Pancreas (tissue), 10 donors: ENCODE data around the gene CCDC97. TPM values are rescaled to one million over a fixed set of nuclear protein-coding genes. Genes with fewer than 3 reads are reported as not detected.

ENCODE experiments used
- ATAC-seq, 4 donors: fragments of 200-7000 bp; cut with Tn5 transposase; one replicate each; pipeline versions ENCODE4 v1.8.0 to v1.9.1; 2020; ENCODE audit warnings: mild to moderate bottlenecking in 4 of 4, moderate library complexity in 4 of 4
- DNase-seq, 6 donors: peaks; one replicate each; pipeline ENCODE4 v3.0.0-alpha.2; 2020
- FAIRE-seq: peaks from 2 replicates; lab custom pipeline; 2012; peaks lifted over from hg19 to GRCh38; lab: Jason Lieb, UNC
- H3K27ac ChIP-seq, 4 donors: fragments of 200-600 bp; sonication (generic); 1 replicate in 3 of 4; 2 replicates in 1 of 4; pipeline versions ENCODE4 v1.5.0 to v1.8.0; 2020
- H3K27me3 ChIP-seq, 4 donors: fragments of 200-600 bp; one replicate each; pipeline ENCODE4 v1.8.0; 2021
- H3K36me3 ChIP-seq, 3 donors: fragments of 200-600 bp; sonication (generic) in 1 of 3; one replicate each; pipeline versions ENCODE4 v1.5.0 to v1.8.0; 2020 to 2021
- H3K4me1 ChIP-seq, 3 donors: fragments of 200-600 bp; one replicate each; pipeline ENCODE4 v1.8.0; 2021
- H3K4me3 ChIP-seq, 4 donors: fragments of 200-600 bp; sonication (generic) in 2 of 4; one replicate each; pipeline versions ENCODE4 v1.5.0 to v1.8.0; 2020 to 2021
- H3K9me3 ChIP-seq, 4 donors: fragments of 200-600 bp; one replicate each; pipeline ENCODE4 v1.8.0; 2021
- whole genome bisulfite sequencing, 2 donors: extraction: QIAGEN DNeasy Blood & Tissue Kit; methylation state at CpG; one replicate each; pipeline ENCODE4 v1.1.7; 2013; 5-methylcytosine and 5-hydroxymethylcytosine counted together
- intact Hi-C, 3 donors: fragments of 100-400 bp; cut with DNase I; formaldehyde crosslinking; loops; one replicate each; pipeline versions ENCODE4 v1.11.1 to v1.14.2; 2022
- polyA plus RNA-seq, 2 donors: library from polyadenylated mRNA; stranded (reverse); fragments of 200-250 nt; gene quantifications; one replicate each; pipeline ENCODE4 v1.2.3, GENCODE V29; 2013
- total RNA-seq, 6 donors: library from RNA; stranded (reverse); fragmentation: NEBNext Ultra II Directional in 4 of 6; extraction: Animal tissue kit (Norgen Biotek cat#: 25700) in 4 of 6; gene quantifications; one replicate each; pipeline versions ENCODE4 v1.2.1 to v1.2.4, GENCODE V29; 2021 to 2023
- TF ChIP-seq, protein P1 (sequence below), 4 donors: fragments of 200-600 bp; sonication (generic) in 3 of 4; IDR thresholded peaks; one replicate each; pipeline versions ENCODE4 v1.5.0 to v1.8.0; 2021; ENCODE audit warnings: antibody characterized with exemption in 4 of 4
- donor health status: healthy with polysubstance abuse.
- donor health status: DM: no; HTN: no; CAD: no; lungs with moderate emphysema.
- donor health status: DM: no; HTN: no; CAD: no.
- donor health status: control.
- donor health status: control.
- donor health status: Bipolar disorder and iron deficiency.
- donor health status: DM: yes; HTN: yes; CAD: no.
- donor health status: DM: no; HTN: no; CAD: no.
- donor health status: DM: no; HTN: no; CAD: no.
- donor health status: DM: yes; HTN: yes; CAD: no.

Gene CCDC97
- total and polyA plus RNA-seq, 8 donors = 9.4 to 19.2 (median 12.6) TPM

DNA sequence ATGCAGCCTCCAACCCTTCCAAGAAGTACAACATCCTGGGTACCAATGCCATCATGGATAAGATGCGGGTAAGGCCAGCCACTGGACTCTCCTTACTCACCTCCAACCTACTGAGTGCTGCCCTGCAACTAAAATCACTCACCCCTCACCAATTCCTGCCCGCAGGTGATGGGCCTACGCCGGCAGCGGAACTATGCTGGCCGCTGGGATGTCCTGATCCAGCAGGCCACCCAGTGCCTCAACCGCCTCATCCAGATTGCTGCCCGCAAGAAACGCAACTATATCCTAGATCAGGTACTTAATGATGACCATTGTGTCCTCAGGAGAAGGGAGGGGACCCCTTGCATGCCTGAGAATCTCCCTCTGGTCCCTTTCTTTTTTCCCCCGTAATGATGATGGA, 15.6 kb upstream of the CCDC97 start:
- no peaks in the 10 kb centered on the region for H3K27me3 ChIP-seq
- H3K4me3 ChIP-seq = no peak overlapping the region
- intact Hi-C loops = no loop called here
- TF ChIP-seq, protein P1, sequence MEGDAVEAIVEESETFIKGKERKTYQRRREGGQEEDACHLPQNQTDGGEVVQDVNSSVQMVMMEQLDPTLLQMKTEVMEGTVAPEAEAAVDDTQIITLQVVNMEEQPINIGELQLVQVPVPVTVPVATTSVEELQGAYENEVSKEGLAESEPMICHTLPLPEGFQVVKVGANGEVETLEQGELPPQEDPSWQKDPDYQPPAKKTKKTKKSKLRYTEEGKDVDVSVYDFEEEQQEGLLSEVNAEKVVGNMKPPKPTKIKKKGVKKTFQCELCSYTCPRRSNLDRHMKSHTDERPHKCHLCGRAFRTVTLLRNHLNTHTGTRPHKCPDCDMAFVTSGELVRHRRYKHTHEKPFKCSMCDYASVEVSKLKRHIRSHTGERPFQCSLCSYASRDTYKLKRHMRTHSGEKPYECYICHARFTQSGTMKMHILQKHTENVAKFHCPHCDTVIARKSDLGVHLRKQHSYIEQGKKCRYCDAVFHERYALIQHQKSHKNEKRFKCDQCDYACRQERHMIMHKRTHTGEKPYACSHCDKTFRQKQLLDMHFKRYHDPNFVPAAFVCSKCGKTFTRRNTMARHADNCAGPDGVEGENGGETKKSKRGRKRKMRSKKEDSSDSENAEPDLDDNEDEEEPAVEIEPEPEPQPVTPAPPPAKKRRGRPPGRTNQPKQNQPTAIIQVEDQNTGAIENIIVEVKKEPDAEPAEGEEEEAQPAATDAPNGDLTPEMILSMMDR (IDR thresholded peaks at IDR 0.05) = no peak
- H3K27ac ChIP-seq = no peak overlapping the region
- 95 to 99% methylated on average over 10 of the region's 10 CpGs for WGBS, 2 donors
- ATAC-seq (no peak), DNase-seq (no peak), FAIRE-seq (no peak)
- peaks cover 9 to 80% (median 44%) of the 10 kb centered on the region in 3 donors for H3K36me3 ChIP-seq
- peaks cover 0 to 12% (median 0%) of the 10 kb centered on the region in 3 donors for H3K4me1 ChIP-seq
- H3K9me3 ChIP-seq = no peaks in the 10 kb centered on the region

DNA sequence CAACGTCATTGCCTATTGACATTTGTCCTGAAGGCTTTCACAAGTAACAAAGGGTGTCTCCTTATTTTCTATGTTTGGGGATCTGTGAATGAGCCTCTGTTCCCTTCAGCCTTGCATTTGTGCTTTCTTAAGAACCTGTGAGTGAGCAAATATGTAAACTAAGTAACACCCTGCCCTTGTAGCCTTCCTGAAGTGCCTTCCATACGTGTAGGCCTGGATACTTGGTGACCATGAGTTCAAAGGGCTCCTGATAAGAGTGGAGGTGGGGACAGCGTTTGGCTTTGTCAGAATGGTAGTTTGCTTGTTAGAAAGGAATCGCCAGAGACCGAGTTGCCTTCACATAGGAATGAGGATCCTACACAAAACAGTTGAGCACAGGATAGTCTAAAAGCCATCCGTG, 14.5 kb upstream of the CCDC97 start:
- TF ChIP-seq, protein P1 (IDR thresholded peaks at IDR 0.05) = no peak
- no peaks in the 10 kb centered on the region for H3K9me3 ChIP-seq
- peaks cover 9 to 78% (median 44%) of the 10 kb centered on the region in 3 donors for H3K36me3 ChIP-seq
- DNase-seq = no peak
- FAIRE-seq = no peak
- intact Hi-C loops = no loop called here
- peaks cover 0 to 12% (median 0%) of the 10 kb centered on the region in 3 donors for H3K4me1 ChIP-seq
- 58 to 63% methylated on average over 6 of the region's 6 CpGs for WGBS, 2 donors
- no peak overlapping the region for H3K4me3 ChIP-seq
- ATAC-seq = no peak
- H3K27ac ChIP-seq = no peak overlapping the region
- H3K27me3 ChIP-seq = no peaks in the 10 kb centered on the region

DNA sequence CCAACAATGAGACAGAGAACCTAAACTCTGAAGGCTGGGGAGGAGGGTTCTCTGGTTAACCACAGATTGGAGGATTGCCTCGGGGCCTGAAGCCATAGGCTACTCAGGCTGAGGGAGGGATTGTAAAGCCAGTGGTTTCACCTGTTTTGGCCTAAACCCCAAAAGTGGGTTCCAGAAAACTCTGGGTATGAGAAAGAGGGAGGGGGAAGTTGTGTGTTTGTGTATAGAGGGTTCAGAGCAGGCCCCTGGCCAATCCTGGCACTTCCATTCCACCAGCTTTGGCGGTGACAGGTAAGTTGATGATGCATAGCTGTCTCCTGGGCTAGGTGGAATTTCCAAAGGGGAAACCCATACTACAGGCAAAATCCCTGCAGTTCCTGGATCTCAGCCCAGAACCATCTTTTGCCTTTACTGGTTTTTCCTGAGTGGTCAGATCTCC, 13.5 kb upstream of the CCDC97 start:
- Histone ChIP-seq H3K27me3 (no peaks in the 10 kb centered on the region), H3K27ac (peak overlapping the region in 2 of 4 donors; percentile 42 to 51), H3K9me3 (no peaks in the 10 kb centered on the region), H3K4me3 (no peak overlapping the region), H3K4me1 (peaks cover 0 to 12% (median 0%) of the 10 kb centered on the region in 3 donors), H3K36me3 (peaks cover 9 to 78% (median 44%) of the 10 kb centered on the region in 3 donors)
- DNase-seq (no peak), FAIRE-seq (no peak), ATAC-seq (peak in 2 of 4 donors; percentile 8 to 59)
- WGBS, 2 donors = 74 to 75% methylated on average over 2 of the region's 2 CpGs
- TF ChIP-seq, protein P1 (IDR thresholded peaks at IDR 0.05) = no peak
- intact Hi-C loops = no loop called here

DNA sequence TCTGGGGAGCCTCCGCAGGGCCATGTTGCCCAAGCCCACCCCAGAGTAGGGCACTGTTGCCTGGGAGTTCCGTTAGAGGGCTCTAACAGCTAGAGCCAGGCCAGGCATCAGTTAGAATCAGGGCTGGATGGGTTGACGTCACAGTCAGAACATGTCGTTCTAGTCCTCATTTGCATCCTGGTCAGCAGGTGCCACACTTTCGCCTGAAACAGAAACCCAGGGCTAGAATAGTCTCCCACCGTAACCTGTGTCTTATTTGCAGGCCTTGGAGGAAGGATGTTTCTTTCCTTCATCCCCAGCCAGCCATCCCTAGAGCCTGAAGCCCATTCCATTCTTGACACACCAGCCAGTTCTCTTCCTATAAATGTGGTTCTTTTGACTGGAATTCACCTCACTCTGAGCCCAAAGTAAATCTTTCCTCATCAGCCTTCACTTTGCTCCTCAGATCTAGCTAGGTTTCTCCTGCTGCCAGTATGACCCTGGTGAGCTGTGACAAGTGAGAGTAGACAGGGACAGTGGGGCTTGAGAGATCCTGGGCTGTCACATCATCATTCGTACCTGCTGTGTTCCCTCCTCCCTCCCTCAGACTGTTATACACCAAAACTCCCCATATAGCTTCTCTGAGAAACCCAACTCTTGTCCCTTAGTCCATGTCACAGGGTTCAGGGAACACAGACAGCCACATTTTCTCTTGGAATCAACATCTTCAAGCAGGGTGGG, 12.2 kb upstream of the CCDC97 start:
- Histone ChIP-seq H3K4me1 (peaks cover 0 to 12% (median 0%) of the 10 kb centered on the region in 3 donors), H3K9me3 (no peaks in the 10 kb centered on the region), H3K36me3 (peaks cover 9 to 73% (median 40%) of the 10 kb centered on the region in 3 donors), H3K27ac (peak overlapping the region in 3 of 4 donors; percentile 40 to 67 (median 50)), H3K27me3 (no peaks in the 10 kb centered on the region), H3K4me3 (no peak overlapping the region)
- FAIRE-seq = no peak
- intact Hi-C loops = no loop called here
- 71 to 80% methylated on average over 7 of the region's 7 CpGs for WGBS, 2 donors
- TF ChIP-seq, protein P1 (IDR thresholded peaks at IDR 0.05) = no peak
- no peak for DNase-seq
- ATAC-seq = peak in 2 of 4 donors; percentile 32 to 44
